ENCODE results near the gene CFAP97.

GRCh38 chr4:185167234-185167633 lies 36.6 kb downstream of the CFAP97 start:
- TF ChIP-seq CTCF (conservative IDR thresholded peaks at IDR 0.05 in 1 of 2, IDR thresholded peaks at IDR 0.05 in 1 of 2; ENCODE audit: extremely low read depth in 1 of 2, insufficient read depth in 1 of 2, low read depth in 1 of 2, low read length in 2 of 2) (no peak), EZH2 (IDR thresholded peaks at IDR 0.05; ENCODE audit: borderline replicate concordance, low read length) (no peak)
